Stimulated activated CD8-positive, alpha-beta memory T cell treated with anti-CD3 and anti-CD28 coated beads, Interleukin-15, amount 100 ng/mL, for 48 hours (primary cell): Measurements from ENCODE around the gene SETD1A.

ENCODE experiments used
- DNase-seq, 2 donors: peaks; one replicate each; pipeline ENCODE4 v3.0.0-alpha.2; 2020; ENCODE audit warnings: low read depth in 2 of 2

SETD1A gene

GRCh38 chr16:30953511-30954124 lies 3.9 kb upstream of the SETD1A start:
- peak; percentile 41 to 52 for DNase-seq

GRCh38 chr16:30954993-30955392 lies 2.6 kb upstream of the SETD1A start:
- no peak for DNase-seq

GRCh38 chr16:30956601-30957455 lies 726 bp upstream of the SETD1A start:
- peak; percentile 87 to 89 for DNase-seq

- DNase-seq: no peak
Observed at GRCh38 chr16:30958175-30959079, 873 bp downstream of the SETD1A start.

- no peak for DNase-seq
Observed at GRCh38 chr16:30961384-30961783, 3.8 kb downstream of the SETD1A start.

GRCh38 chr16:30963925-30964511 lies 6.5 kb downstream of the SETD1A start:
- DNase-seq: no peak

- no peak for DNase-seq
Observed at GRCh38 chr16:30964574-30965226, 7.1 kb downstream of the SETD1A start.

GRCh38 chr16:30965436-30965835 lies 7.9 kb downstream of the SETD1A start:
- no peak for DNase-seq

GRCh38 chr16:30966033-30966619 lies 8.6 kb downstream of the SETD1A start:
- no peak for DNase-seq

GRCh38 chr16:30967795-30968194 lies 10.2 kb downstream of the SETD1A start:
- no peak for DNase-seq

GRCh38 chr16:30969246-30969842 lies 11.8 kb downstream of the SETD1A start:
- DNase-seq: no peak

GRCh38 chr16:30971298-30971697 lies 13.7 kb downstream of the SETD1A start:
- no peak for DNase-seq

- no peak for DNase-seq
Observed at GRCh38 chr16:30972872-30973271, 15.3 kb downstream of the SETD1A start.

- no peak for DNase-seq
Observed at GRCh38 chr16:30974348-30974747, 16.8 kb downstream of the SETD1A start.

- DNase-seq: no peak
Observed at GRCh38 chr16:30976486-30976885, 18.9 kb downstream of the SETD1A start.

GRCh38 chr16:30977502-30977901 lies 19.9 kb downstream of the SETD1A start:
- no peak for DNase-seq

- no peak for DNase-seq
Observed at GRCh38 chr16:30979170-30980022, 21.8 kb downstream of the SETD1A start.

- DNase-seq: no peak
Observed at GRCh38 chr16:30980023-30980371, 22.4 kb downstream of the SETD1A start.

- DNase-seq: no peak
Observed at GRCh38 chr16:30980434-30980833, 22.9 kb downstream of the SETD1A start.

GRCh38 chr16:30980959-30981358 lies 23.4 kb downstream of the SETD1A start:
- DNase-seq: no peak
